Suprapubic skin (tissue), 4 donors: ENCODE measurements around the gene TMEM272. TPM values are rescaled to one million over a fixed set of nuclear protein-coding genes. Genes with fewer than 3 reads are reported as not detected.

Experiments used
- DNase-seq, 2 donors: peaks; one replicate each; pipeline ENCODE4 v3.0.0-alpha.2; 2019; ENCODE audit warnings: low spot score in 2 of 2
- H3K27ac ChIP-seq: fragments of 200-600 bp; sonication (generic); one replicate; pipeline ENCODE4 v1.5.1; 2019
- H3K27me3 ChIP-seq: fragments of 200-600 bp; sonication (generic); one replicate; pipeline ENCODE4 v1.5.1; 2019
- H3K36me3 ChIP-seq: fragments of 200-600 bp; sonication (generic); one replicate; pipeline ENCODE4 v1.5.1; 2019
- H3K4me1 ChIP-seq: fragments of 200-600 bp; sonication (generic); one replicate; pipeline ENCODE4 v1.5.1; 2019
- H3K4me3 ChIP-seq: fragments of 200-600 bp; sonication (generic); one replicate; pipeline ENCODE4 v1.5.1; 2019; ENCODE audit warnings: mild to moderate bottlenecking
- H3K9me3 ChIP-seq: fragments of 200-600 bp; sonication (generic); one replicate; pipeline ENCODE4 v1.5.1; 2019
- CTCF ChIP-seq, 2 donors: fragments of 200-600 bp in 1 of 2; fragments of 450-650 bp in 1 of 2; sonication (generic) in 1 of 2; IDR thresholded peaks; one replicate each; pipeline ENCODE4 v1.5.1; 2016 to 2019; ENCODE audit warnings: antibody characterized with exemption in 2 of 2, mild to moderate bottlenecking in 1 of 2, moderate library complexity in 1 of 2
- EP300 ChIP-seq: sonication (generic); formaldehyde crosslinking; IDR thresholded peaks from one replicate; pipeline ENCODE4 v1.6.1; 2017; ENCODE audit warnings: antibody characterized with exemption
- POLR2A ChIP-seq, 2 donors: fragments of 450-650 bp; IDR thresholded peaks; one replicate each; pipeline ENCODE4 v1.6.1; 2017; ENCODE audit warnings: antibody characterized with exemption in 2 of 2, mild to moderate bottlenecking in 2 of 2, moderate library complexity in 2 of 2
- POLR2AphosphoS5 ChIP-seq, 3 donors: sonication (generic); formaldehyde crosslinking; IDR thresholded peaks; one replicate each; pipeline ENCODE4 v1.6.1; 2017; ENCODE audit warnings: antibody characterized with exemption in 3 of 3
- WGBS: methylation state at CpG from one replicate; pipeline ENCODE4 v1.1.5; 2018; 5-methylcytosine and 5-hydroxymethylcytosine counted together
- total RNA-seq, 4 donors: library from RNA; depleted of rRNA; stranded (reverse); fragments of >200 nt; gene quantifications; one replicate each; pipeline ENCODE4 v1.1.0, GENCODE V29; 2016

The TMEM272 gene
- total RNA-seq, 4 donors from 2014 or later = 0.13 to 0.24 (median 0.17) TPM; not detected in 1

- no peak overlapping the region for H3K4me3 ChIP-seq
Observed at GRCh38 chr13:51845574-51846318, 769 bp upstream of the TMEM272 start.

GRCh38 chr13:51843529-51843928, 1.4 kb downstream of the TMEM272 start:
- WGBS = 89% methylated on average over 3 of the region's 3 CpGs
- Histone ChIP-seq H3K4me3 (no peak overlapping the region), H3K4me1 (no peaks in the 10 kb centered on the region), H3K9me3 (no peaks in the 10 kb centered on the region), H3K36me3 (no peaks in the 10 kb centered on the region), H3K27me3 (peaks cover 3% of the 10 kb centered on the region), H3K27ac (no peak overlapping the region)
- no peak for TF ChIP-seq POLR2AphosphoS5 (IDR thresholded peaks at IDR 0.05)
- no peak for TF ChIP-seq EP300
- TF ChIP-seq POLR2A (IDR thresholded peaks at IDR 0.05) = no peak
- no peak for TF ChIP-seq CTCF (IDR thresholded peaks at IDR 0.05)
- no peak for DNase-seq

More at GRCh38 chr13:51845574-51846318, 769 bp upstream of the TMEM272 start:
- DNase-seq = no peak
- Histone ChIP-seq H3K27me3 (peaks cover 3% of the 10 kb centered on the region), H3K9me3 (no peaks in the 10 kb centered on the region), H3K27ac (no peak overlapping the region), H3K4me1 (no peaks in the 10 kb centered on the region), H3K36me3 (no peaks in the 10 kb centered on the region)
- 83% methylated on average over 5 of the region's 5 CpGs for WGBS
- TF ChIP-seq POLR2AphosphoS5 (IDR thresholded peaks at IDR 0.05) = no peak
- no peak for TF ChIP-seq POLR2A (IDR thresholded peaks at IDR 0.05)
- TF ChIP-seq CTCF (IDR thresholded peaks at IDR 0.05) = no peak
- no peak for TF ChIP-seq EP300

GRCh38 chr13:51841732-51842131, 3.2 kb downstream of the TMEM272 start:
- WGBS = 59% methylated on average over 6 of the region's 6 CpGs
- TF ChIP-seq POLR2AphosphoS5 (IDR thresholded peaks at IDR 0.05) (no peak), CTCF (IDR thresholded peaks at IDR 0.05) (no peak), POLR2A (IDR thresholded peaks at IDR 0.05) (no peak), EP300 (no peak)
- Histone ChIP-seq H3K4me3 (no peak overlapping the region), H3K27me3 (peaks cover 3% of the 10 kb centered on the region), H3K27ac (no peak overlapping the region), H3K36me3 (no peaks in the 10 kb centered on the region), H3K4me1 (no peaks in the 10 kb centered on the region), H3K9me3 (no peaks in the 10 kb centered on the region)
- DNase-seq = no peak

GRCh38 chr13:51840917-51841316, 4.1 kb downstream of the TMEM272 start:
- Histone ChIP-seq H3K4me3 (no peak overlapping the region), H3K27ac (no peak overlapping the region), H3K36me3 (no peaks in the 10 kb centered on the region), H3K27me3 (peaks cover 3% of the 10 kb centered on the region), H3K9me3 (no peaks in the 10 kb centered on the region), H3K4me1 (no peaks in the 10 kb centered on the region)
- no peak for DNase-seq
- WGBS = 88% methylated on average over 6 of the region's 6 CpGs
- TF ChIP-seq EP300 (no peak), POLR2A (IDR thresholded peaks at IDR 0.05) (no peak), CTCF (IDR thresholded peaks at IDR 0.05) (no peak), POLR2AphosphoS5 (IDR thresholded peaks at IDR 0.05) (no peak)

- H3K9me3 ChIP-seq = no peaks in the 10 kb centered on the region
- no peaks in the 10 kb centered on the region for H3K4me1 ChIP-seq
- no peak for DNase-seq
- 84% methylated on average over 10 of the region's 10 CpGs for WGBS
- H3K4me3 ChIP-seq = no peak overlapping the region
- no peak for TF ChIP-seq POLR2A (IDR thresholded peaks at IDR 0.05)
- TF ChIP-seq POLR2AphosphoS5 (IDR thresholded peaks at IDR 0.05) = no peak
- TF ChIP-seq EP300 = no peak
- TF ChIP-seq CTCF (IDR thresholded peaks at IDR 0.05) = no peak
- peaks cover 3% of the 10 kb centered on the region for H3K27me3 ChIP-seq
- H3K27ac ChIP-seq = no peak overlapping the region
- no peaks in the 10 kb centered on the region for H3K36me3 ChIP-seq
Observed at GRCh38 chr13:51839711-51840540, 5.1 kb downstream of the TMEM272 start.
